HG03139 (cell line): ENCODE results near the gene ZBTB17.
"Not testable (repeated sequence)": the region's sequence is repeated elsewhere in the genome, so short reads cannot be mapped to it uniquely, and the experiment has no call there.

Source experiments
- ATAC-seq: cut with Tn5 transposase; IDR thresholded peaks from one replicate; pipeline ENCODE4 v1.9.1; 2021; ENCODE audit not compliant: unreplicated experiment

Gene ZBTB17

DNA sequence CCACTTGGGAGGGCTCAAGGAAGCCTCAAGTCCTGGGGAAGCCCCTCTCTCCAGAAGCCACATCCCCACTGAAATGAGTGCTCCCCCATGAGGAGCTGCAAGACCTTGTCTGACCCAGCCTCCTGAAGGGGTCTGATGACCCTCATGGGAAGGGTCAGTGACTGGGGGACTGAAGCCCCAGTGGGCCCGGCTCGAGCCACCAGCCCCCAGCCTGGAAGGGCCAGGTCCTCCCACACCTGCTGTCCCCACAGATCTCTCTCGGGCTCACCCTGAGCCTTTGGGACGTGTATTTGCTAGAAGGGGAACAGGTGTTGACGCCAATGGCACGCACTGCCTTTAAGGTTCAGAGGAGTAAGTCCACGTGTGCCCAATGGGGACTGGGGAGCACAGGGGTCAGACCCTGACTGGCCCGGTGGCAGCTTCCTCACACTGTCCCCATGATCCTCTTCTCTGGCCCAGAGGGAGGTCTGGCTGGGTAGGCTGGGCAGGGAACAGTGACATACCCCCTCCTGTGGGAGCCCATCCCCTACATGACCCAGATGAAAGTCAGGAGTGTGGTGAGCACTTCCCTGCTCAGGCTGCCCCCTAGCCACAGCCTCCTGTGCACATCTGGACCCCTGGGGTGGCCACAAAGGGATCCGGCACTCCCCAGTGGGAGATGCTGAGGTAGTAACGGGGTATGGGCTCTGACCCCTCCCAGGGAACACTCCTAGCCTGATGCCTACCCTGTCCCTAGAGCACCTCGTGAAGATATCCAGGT lies 15.7 kb upstream of the ZBTB17 start:
- ATAC-seq: no peak

- ATAC-seq: no peak
Observed at GRCh38 chr1:15989776-15990175, 13.9 kb upstream of the ZBTB17 start.

GRCh38 chr1:15988856-15989736 lies 13.2 kb upstream of the ZBTB17 start:
- ATAC-seq: no peak

DNA sequence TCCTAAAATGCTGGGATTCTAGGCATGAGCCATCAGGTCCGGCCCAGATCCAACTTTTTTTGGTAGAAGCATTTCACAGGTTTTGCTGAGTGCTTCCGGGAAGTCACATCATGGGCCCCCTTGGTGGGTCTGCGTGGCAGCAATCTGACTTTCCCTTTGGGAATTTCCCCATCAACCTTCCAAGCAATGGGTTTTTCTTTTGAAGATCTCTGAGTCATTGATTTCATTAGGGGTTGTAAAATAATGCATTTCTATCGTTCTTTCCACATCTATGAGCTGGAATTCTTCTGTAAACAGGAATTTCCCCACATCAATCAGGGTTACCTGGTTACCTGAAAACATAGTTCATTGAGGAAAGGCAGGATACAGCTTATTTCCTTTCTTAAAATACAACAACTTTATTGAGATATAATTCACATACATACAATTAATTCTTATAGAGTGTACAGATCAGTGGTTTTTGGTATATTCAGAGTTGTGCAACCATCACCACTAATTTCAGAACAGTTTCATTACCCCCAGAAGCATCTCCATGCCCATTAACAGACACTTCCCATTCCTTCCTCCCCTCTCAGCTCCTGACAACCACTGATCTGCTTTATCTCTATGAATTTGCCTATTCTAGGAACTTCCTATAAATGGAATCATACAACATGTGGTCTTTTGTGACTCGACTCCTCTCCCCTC lies 9.9 kb upstream of the ZBTB17 start:
- no peak for ATAC-seq

DNA sequence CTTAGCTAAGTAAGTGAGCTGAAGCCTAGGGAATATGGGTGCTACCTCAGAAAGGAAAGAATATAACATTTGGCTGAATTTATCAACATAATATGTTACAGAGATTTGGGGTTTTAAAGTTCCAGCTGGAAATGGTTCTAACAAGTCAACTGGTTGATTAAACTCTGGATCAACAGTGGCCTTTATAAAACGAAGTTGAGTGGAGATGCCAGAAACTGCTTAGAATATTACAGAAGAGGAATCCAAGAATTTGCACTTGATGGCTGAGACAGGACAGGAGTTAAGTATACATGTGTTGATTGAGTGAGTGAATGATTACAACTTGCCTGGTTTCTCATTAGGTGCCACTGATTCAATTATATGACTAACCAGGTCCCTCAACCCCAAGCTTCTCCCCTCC lies 7.4 kb upstream of the ZBTB17 start:
- no peak for ATAC-seq

DNA sequence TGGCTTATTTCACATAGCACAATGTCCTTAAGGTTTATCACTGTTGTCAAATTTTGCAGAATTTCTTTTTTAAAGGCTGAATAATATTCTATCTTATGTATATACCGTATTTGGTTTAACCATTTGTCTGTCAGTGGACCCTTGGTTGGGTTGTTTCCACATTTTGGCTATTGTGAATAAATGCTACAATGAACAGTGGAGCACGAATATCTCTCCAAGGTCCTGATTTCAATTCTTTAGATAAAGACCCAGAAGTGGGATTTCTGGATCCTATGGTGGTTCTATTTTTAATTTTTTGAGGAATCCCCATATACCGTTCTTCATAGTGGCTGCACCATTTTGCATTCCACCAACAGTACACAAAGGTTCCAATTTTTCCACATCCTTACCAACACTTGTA lies 5.8 kb upstream of the ZBTB17 start:
- ATAC-seq: no peak

GRCh38 chr1:15977947-15978346 lies 2.0 kb upstream of the ZBTB17 start:
- not testable (repeated sequence) for ATAC-seq

DNA sequence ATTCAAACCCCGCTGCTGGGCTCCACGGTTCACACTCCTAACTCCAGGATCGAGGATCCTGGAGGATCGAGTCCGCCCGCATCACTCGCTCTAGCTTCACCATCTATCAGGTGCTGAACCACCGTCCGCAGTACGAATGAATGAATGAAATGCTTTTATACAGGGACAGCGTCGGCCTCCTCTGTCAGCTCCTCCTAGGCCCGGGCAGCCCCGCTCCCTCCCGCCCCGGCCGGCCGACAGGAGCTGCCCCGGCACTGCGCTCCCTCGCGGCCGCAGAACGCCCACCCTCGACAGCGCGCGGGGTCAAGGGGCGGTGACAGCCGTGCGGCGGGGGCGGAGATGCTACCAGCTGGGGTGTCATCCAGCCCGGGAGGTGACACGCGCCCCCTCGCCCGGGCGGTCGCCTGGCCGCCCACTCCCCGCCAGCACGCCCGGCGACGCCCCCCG lies 520 bp downstream of the ZBTB17 start:
- peak; percentile 53 for ATAC-seq

DNA sequence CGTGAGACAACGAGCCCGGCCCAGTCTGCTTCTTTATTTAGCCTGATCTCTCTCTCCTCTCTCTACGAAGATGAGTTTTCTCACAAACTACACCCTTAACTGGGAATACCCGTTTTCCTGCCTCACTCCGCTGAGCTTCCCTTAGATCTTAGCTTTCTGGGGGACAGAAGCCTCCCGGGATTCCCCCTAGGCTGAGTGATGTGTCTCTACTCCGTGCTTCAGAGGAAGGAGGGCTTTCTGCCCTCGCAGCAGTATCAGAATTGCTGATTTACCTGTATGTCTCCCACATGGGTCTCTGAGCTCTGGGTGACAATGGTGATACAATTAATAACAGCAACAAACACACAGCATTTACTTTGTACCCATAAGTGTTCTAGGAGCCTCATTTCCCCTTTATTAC lies 1.0 kb downstream of the ZBTB17 start:
- ATAC-seq: peak; percentile 21

GRCh38 chr1:15973772-15974171 lies 2.1 kb downstream of the ZBTB17 start:
- ATAC-seq: no peak

DNA sequence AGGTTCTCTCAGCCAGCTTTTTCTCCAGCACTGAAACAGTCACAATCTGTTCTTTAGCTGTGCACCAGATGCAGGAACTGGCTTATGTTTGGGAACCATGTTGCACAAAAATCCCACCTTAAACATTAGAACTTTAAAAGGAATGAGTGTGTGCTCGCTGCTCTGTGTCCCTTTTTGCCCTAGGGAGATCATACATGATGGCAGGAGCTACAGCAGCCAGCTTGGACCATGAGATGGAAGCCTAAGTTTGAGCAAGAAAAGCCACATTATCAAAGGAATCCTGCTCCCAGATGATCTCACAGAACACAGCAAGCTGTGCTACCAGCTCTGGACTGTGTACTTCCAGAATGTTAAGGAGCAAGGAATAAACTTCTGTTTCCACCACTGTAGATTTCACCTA lies 3.5 kb downstream of the ZBTB17 start:
- no peak for ATAC-seq

GRCh38 chr1:15970911-15971310 lies 5.0 kb downstream of the ZBTB17 start:
- no peak for ATAC-seq

GRCh38 chr1:15969321-15969880 lies 6.5 kb downstream of the ZBTB17 start:
- ATAC-seq: no peak

DNA sequence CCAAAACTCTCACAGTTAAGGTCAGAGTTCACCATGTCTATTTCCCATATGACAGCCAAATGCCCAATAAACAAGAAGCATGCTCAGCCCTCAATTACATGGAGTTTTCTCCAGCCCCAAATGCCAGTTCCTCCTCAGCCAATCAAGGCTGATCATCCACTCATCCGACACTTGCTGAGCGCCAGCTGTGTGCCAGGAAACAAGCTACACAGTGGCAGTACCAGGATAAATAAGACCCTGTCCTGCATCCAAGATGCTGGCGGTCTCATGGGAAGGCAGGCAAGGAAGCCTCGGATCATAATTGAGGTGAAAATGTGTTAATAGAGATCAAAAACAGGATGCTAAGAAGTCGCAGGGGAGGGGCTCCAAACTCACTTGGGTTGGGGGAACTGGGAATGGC lies 7.7 kb downstream of the ZBTB17 start:
- ATAC-seq: no peak

DNA sequence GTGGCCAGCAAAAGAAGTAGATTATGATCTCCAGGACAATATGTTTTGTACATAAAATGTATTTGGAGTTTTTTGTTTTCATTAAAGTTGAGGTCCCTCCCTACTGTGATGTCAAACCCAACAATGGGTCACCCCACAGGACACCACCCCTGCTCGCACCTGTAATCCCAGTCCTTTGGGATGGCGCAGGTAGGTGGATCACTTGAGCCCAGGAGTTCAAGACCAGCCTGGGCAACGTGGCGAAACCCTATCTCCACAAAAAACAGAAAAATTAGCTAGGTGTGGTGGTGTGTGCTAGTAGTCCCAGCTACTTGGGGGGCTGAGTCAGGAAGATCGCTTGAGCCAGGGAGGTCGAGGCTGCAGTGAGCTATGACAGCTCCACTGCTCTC lies 9.0 kb downstream of the ZBTB17 start:
- no peak for ATAC-seq

DNA sequence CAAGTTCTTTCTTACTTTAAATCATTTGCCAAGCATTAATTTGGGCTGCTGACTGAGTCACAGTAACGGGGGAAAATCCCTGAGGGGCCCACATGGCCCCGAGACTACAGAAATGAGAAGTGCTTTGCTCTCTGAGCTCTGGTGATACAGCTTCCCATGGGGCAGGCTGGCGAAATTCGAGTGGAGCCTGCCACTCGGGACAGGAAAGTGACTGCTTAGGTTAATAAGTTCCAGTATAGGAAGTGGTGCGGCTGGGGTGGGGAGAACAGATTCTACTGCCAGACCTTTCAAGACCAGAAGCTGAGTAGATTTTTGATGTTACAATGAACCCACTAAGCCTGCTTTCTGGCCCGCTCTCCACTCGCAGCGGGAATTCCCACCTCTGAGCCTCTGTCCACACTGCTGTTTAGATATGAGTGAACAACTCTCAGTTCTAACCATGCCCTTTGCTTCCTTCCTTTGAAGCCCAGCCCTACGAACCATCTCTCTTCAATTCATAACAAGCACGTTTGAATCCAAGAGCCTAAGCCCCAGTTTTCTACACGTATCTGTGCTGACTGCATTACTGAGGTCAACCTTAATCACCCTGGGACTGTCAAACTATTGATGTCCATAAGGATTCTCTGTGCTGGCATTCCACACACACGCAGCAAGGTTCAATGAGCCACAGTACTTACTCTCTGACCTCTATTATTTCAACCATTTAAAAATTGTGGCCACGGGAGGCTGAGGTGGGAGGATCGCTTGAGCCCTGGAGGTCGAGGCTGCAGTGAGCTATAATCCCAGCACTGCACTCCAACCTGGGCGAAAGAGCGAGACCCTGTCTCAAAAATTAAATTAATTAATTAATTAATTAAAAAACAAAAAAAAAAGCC lies 9.6 kb downstream of the ZBTB17 start:
- ATAC-seq: peak; percentile 72

- no peak for ATAC-seq
Observed at GRCh38 chr1:15965228-15965767, 10.6 kb downstream of the ZBTB17 start.

GRCh38 chr1:15963968-15964648 lies 11.8 kb downstream of the ZBTB17 start:
- ATAC-seq: no peak

GRCh38 chr1:15963363-15963967 lies 12.4 kb downstream of the ZBTB17 start:
- no peak for ATAC-seq
